CD4-positive, alpha-beta memory T cell (primary cell): ENCODE data around the gene GABRB1. TPM values are rescaled to one million over a fixed set of nuclear protein-coding genes. Genes with fewer than 3 reads are reported as not detected.

Source experiments
- CTCF ChIA-PET: fragments of 350-600 bp; sonication (Branson Sonifier 250); formaldehyde crosslinking; loops from one replicate; lab custom pipeline; 2021; ENCODE audit warnings: inconsistent platforms; ENCODE audit not compliant: partially characterized antibody; lab: Charles Lee
- POLR2A ChIA-PET: fragments of 350-600 bp; sonication (Branson Sonifier 250); formaldehyde crosslinking; loops from one replicate; lab custom pipeline; 2021; ENCODE audit not compliant: partially characterized antibody; lab: Charles Lee
- DNase-seq, 5 donors: peaks; one replicate each; pipeline versions ENCODE4 v3.0.0 to v3.0.0-alpha.2; 2020 to 2022; ENCODE audit warnings: mixed read lengths in 1 of 5
- H3K27ac ChIP-seq: one replicate; pipeline ENCODE4 v1.7.0; 2013; ENCODE audit warnings: low read depth, low read length
- H3K27me3 ChIP-seq: 2 replicates; pipeline ENCODE4 v1.7.0; 2013; ENCODE audit warnings: mild to moderate bottlenecking, low read length, moderate library complexity; ENCODE audit not compliant: insufficient read depth
- H3K36me3 ChIP-seq: 2 replicates; pipeline ENCODE4 v1.7.0; 2013; ENCODE audit warnings: mild to moderate bottlenecking, low read length, moderate library complexity; ENCODE audit not compliant: insufficient read depth
- H3K4me1 ChIP-seq: 2 replicates; pipeline ENCODE4 v1.7.0; 2013; ENCODE audit warnings: mild to moderate bottlenecking, low read length, moderate library complexity; ENCODE audit not compliant: insufficient read depth
- H3K4me3 ChIP-seq, 2 donors: one replicate each; pipeline ENCODE4 v1.7.0; 2013; ENCODE audit warnings: low read length in 2 of 2, mild to moderate bottlenecking in 1 of 2
- H3K9me3 ChIP-seq, 2 donors: one replicate each; pipeline ENCODE4 v1.7.0; 2013; ENCODE audit warnings: low read length in 2 of 2, control low read depth in 1 of 2; ENCODE audit not compliant: control insufficient read depth in 1 of 2
- H3K27ac Mint-ChIP-seq, 7 donors: one replicate each; pipeline ENCODE4 v1.8.0; 2020 to 2021; ENCODE audit warnings: mixed read lengths in 7 of 7, mild to moderate bottlenecking in 6 of 7, inconsistent platforms in 3 of 7, moderate library complexity in 3 of 7
- H3K27me3 Mint-ChIP-seq, 2 donors: one replicate each; pipeline ENCODE4 v1.8.0; 2020 to 2021; ENCODE audit warnings: mixed read lengths in 2 of 2
- H3K36me3 Mint-ChIP-seq, 2 donors: one replicate each; pipeline ENCODE4 v1.8.0; 2020 to 2021; ENCODE audit warnings: mixed read lengths in 2 of 2, inconsistent platforms in 1 of 2, mild to moderate bottlenecking in 1 of 2
- H3K4me1 Mint-ChIP-seq, 4 donors: one replicate each; pipeline ENCODE4 v1.8.0; 2020 to 2021; ENCODE audit warnings: mixed read lengths in 4 of 4, mild to moderate bottlenecking in 1 of 4
- H3K4me3 Mint-ChIP-seq, 8 donors: one replicate each; pipeline ENCODE4 v1.8.0; 2020 to 2021; ENCODE audit warnings: mixed read lengths in 8 of 8, mild to moderate bottlenecking in 7 of 8, moderate library complexity in 6 of 8, inconsistent platforms in 3 of 8
- H3K9me3 Mint-ChIP-seq, 8 donors: one replicate each; pipeline ENCODE4 v1.8.0; 2020 to 2021; ENCODE audit warnings: mixed read lengths in 8 of 8, mild to moderate bottlenecking in 5 of 8, inconsistent platforms in 3 of 8, moderate library complexity in 1 of 8
- intact Hi-C: fragments of 100-400 bp; cut with micrococcal nuclease; formaldehyde crosslinking; loops from one replicate; pipeline ENCODE4 v1.15.1; 2023
- polyA plus RNA-seq, 2 donors: library from polyadenylated mRNA; unstranded; fragments of 300-500 nt; fragmentation: Illumina TruSeq; gene quantifications; one replicate each; pipeline ENCODE4 v1.2.3, GENCODE V29; 2021
- total RNA-seq, 2 experiments: library from RNA; stranded (reverse); gene quantifications; one replicate each; pipeline ENCODE4 v1.2.3, GENCODE V29; 2021

Gene GABRB1
- total and polyA plus RNA-seq, 4 experiments from 2014 or later, result not detected

GRCh38 chr4:46999566-46999965, 31.8 kb upstream of the GABRB1 start:
- CTCF ChIA-PET, result no interaction called here
- Histone ChIP-seq H3K9me3 (no peaks in the 10 kb centered on the region), H3K27ac (no peak overlapping the region), H3K4me3 (no peak overlapping the region), H3K36me3 (no peaks in the 10 kb centered on the region), H3K27me3 (peaks cover 5% of the 10 kb centered on the region), H3K4me1 (no peaks in the 10 kb centered on the region)
- Mint-ChIP-seq H3K4me1 (peaks cover 0 to 4% (median 0%) of the 10 kb centered on the region in 4 donors), H3K4me3 (no peak overlapping the region), H3K27ac (no peak overlapping the region), H3K36me3 (no peaks in the 10 kb centered on the region), H3K27me3 (peaks cover 9 to 13% of the 10 kb centered on the region in 2 donors), H3K9me3 (no peaks in the 10 kb centered on the region)
- POLR2A ChIA-PET, result no interaction called here
- intact Hi-C loops, result no loop called here
- no peak for DNase-seq

- ChIA-PET CTCF (no interaction called here), POLR2A (no interaction called here)
- H3K36me3 Mint-ChIP-seq, result no peaks in the 10 kb centered on the region
- no peaks in the 10 kb centered on the region for H3K4me1 Mint-ChIP-seq
- no peak overlapping the region for H3K27ac Mint-ChIP-seq
- no peak overlapping the region for H3K4me3 Mint-ChIP-seq
- no peak for DNase-seq
- Histone ChIP-seq H3K9me3 (no peaks in the 10 kb centered on the region), H3K4me3 (no peak overlapping the region), H3K27me3 (no peaks in the 10 kb centered on the region), H3K4me1 (no peaks in the 10 kb centered on the region), H3K36me3 (no peaks in the 10 kb centered on the region), H3K27ac (no peak overlapping the region)
- H3K27me3 Mint-ChIP-seq, result peaks cover 5 to 8% of the 10 kb centered on the region in 2 donors
- intact Hi-C loops, result no loop called here
- no peaks in the 10 kb centered on the region for H3K9me3 Mint-ChIP-seq
Measured at GRCh38 chr4:47000406-47000805, 31.0 kb upstream of the GABRB1 start.

GRCh38 chr4:47002580-47002979, 28.8 kb upstream of the GABRB1 start:
- Mint-ChIP-seq H3K27ac (no peak overlapping the region), H3K4me3 (no peak overlapping the region), H3K9me3 (no peaks in the 10 kb centered on the region), H3K27me3 (peaks cover 2 to 7% of the 10 kb centered on the region in 2 donors), H3K4me1 (no peaks in the 10 kb centered on the region), H3K36me3 (no peaks in the 10 kb centered on the region)
- Histone ChIP-seq H3K4me1 (no peaks in the 10 kb centered on the region), H3K27me3 (no peaks in the 10 kb centered on the region), H3K4me3 (no peak overlapping the region), H3K27ac (no peak overlapping the region), H3K9me3 (no peaks in the 10 kb centered on the region), H3K36me3 (no peaks in the 10 kb centered on the region)
- intact Hi-C loops, result no loop called here
- CTCF ChIA-PET, result no interaction called here
- DNase-seq, result no peak
- POLR2A ChIA-PET, result no interaction called here

GRCh38 chr4:47010347-47010911, 20.9 kb upstream of the GABRB1 start:
- H3K27ac Mint-ChIP-seq, result peak overlapping the region; percentile 12 to 87 (median 79)
- Histone ChIP-seq H3K4me1 (peaks cover 18% of the 10 kb centered on the region), H3K4me3 (peak overlapping the region in 1 of 2 donors; percentile 12), H3K9me3 (no peaks in the 10 kb centered on the region), H3K27ac (peak overlapping the region; percentile 19), H3K27me3 (no peaks in the 10 kb centered on the region), H3K36me3 (no peaks in the 10 kb centered on the region)
- intact Hi-C loops, result no loop called here
- no peak for DNase-seq
- ChIA-PET CTCF (interaction anchor here (1.2 kb wide), 1 partner anchor 23 kb away, joined by 3 read pairs; no protein-coding TSS in a partner anchor), POLR2A (interaction anchor here (0.8 kb wide), 1 partner anchor 453 kb away, joined by 4 read pairs; the partner anchor contains the start of gene COMMD8)
- peak overlapping the region in 7 of 8 donors; percentile 17 to 83 (median 74) for H3K4me3 Mint-ChIP-seq
- peaks cover 14 to 32% (median 22%) of the 10 kb centered on the region in 4 donors for H3K4me1 Mint-ChIP-seq
- H3K27me3 Mint-ChIP-seq, result no peaks in the 10 kb centered on the region
- peaks cover 0 to 5% (median 0%) of the 10 kb centered on the region in 8 donors for H3K9me3 Mint-ChIP-seq
- peaks cover 3% of the 10 kb centered on the region in 2 donors for H3K36me3 Mint-ChIP-seq

GRCh38 chr4:47010912-47011446, 20.4 kb upstream of the GABRB1 start:
- Mint-ChIP-seq H3K4me3 (peak overlapping the region; percentile 2 to 83 (median 72)), H3K36me3 (peaks cover 3% of the 10 kb centered on the region in 2 donors), H3K9me3 (peaks cover 0 to 5% (median 0%) of the 10 kb centered on the region in 8 donors), H3K27me3 (no peaks in the 10 kb centered on the region), H3K4me1 (peaks cover 14 to 32% (median 22%) of the 10 kb centered on the region in 4 donors), H3K27ac (peak overlapping the region; percentile 12 to 87 (median 79))
- Histone ChIP-seq H3K4me3 (peak overlapping the region in 1 of 2 donors; percentile 12), H3K4me1 (peaks cover 18% of the 10 kb centered on the region), H3K9me3 (no peaks in the 10 kb centered on the region), H3K27me3 (no peaks in the 10 kb centered on the region), H3K36me3 (no peaks in the 10 kb centered on the region), H3K27ac (peak overlapping the region; percentile 19)
- ChIA-PET CTCF (no interaction called here), POLR2A (interaction anchor here (0.8 kb wide), 1 partner anchor 453 kb away, joined by 4 read pairs; the partner anchor contains the start of gene COMMD8)
- peak in 4 of 5 donors; percentile 22 to 40 (median 32) for DNase-seq
- intact Hi-C loops, result no loop called here

GRCh38 chr4:47012676-47013075, 18.7 kb upstream of the GABRB1 start:
- Histone ChIP-seq H3K9me3 (no peaks in the 10 kb centered on the region), H3K27me3 (no peaks in the 10 kb centered on the region), H3K4me3 (no peak overlapping the region), H3K36me3 (no peaks in the 10 kb centered on the region), H3K4me1 (peaks cover 18% of the 10 kb centered on the region), H3K27ac (no peak overlapping the region)
- intact Hi-C loops, result no loop called here
- H3K4me3 Mint-ChIP-seq, result no peak overlapping the region
- DNase-seq, result no peak
- ChIA-PET CTCF (no interaction called here), POLR2A (no interaction called here)
- peaks cover 3% of the 10 kb centered on the region in 2 donors for H3K36me3 Mint-ChIP-seq
- H3K4me1 Mint-ChIP-seq, result peaks cover 14 to 32% (median 22%) of the 10 kb centered on the region in 4 donors
- no peaks in the 10 kb centered on the region for H3K27me3 Mint-ChIP-seq
- peaks cover 0 to 5% (median 0%) of the 10 kb centered on the region in 8 donors for H3K9me3 Mint-ChIP-seq
- peak overlapping the region in 1 of 7 donors; percentile 7 for H3K27ac Mint-ChIP-seq

GRCh38 chr4:47013373-47013772, 18.0 kb upstream of the GABRB1 start:
- H3K27me3 ChIP-seq, result no peaks in the 10 kb centered on the region
- Mint-ChIP-seq H3K36me3 (peaks cover 0 to 3% of the 10 kb centered on the region in 2 donors), H3K4me3 (no peak overlapping the region), H3K27me3 (no peaks in the 10 kb centered on the region), H3K9me3 (peaks cover 0 to 5% (median 0%) of the 10 kb centered on the region in 8 donors), H3K27ac (no peak overlapping the region), H3K4me1 (peaks cover 14 to 32% (median 22%) of the 10 kb centered on the region in 4 donors)
- H3K4me1 ChIP-seq, result peaks cover 18% of the 10 kb centered on the region
- no peak overlapping the region for H3K27ac ChIP-seq
- ChIA-PET CTCF (no interaction called here), POLR2A (no interaction called here)
- H3K9me3 ChIP-seq, result no peaks in the 10 kb centered on the region
- DNase-seq, result no peak
- intact Hi-C loops, result no loop called here
- no peaks in the 10 kb centered on the region for H3K36me3 ChIP-seq
- no peak overlapping the region for H3K4me3 ChIP-seq
